Vagina (tissue), 2 donors: ENCODE measurements around the gene OPRL1. TPM values are rescaled to one million over a fixed set of nuclear protein-coding genes. Genes with fewer than 3 reads are reported as not detected.
"Not testable (repeated sequence)": the region's sequence is repeated elsewhere in the genome, so short reads cannot be mapped to it uniquely, and the experiment has no call there.

ENCODE experiments used
- DNase-seq, 2 donors: peaks; one replicate each; pipeline ENCODE4 v3.0.0-alpha.2; 2017; ENCODE audit errors: extremely low spot score in 2 of 2
- H3K27ac ChIP-seq: fragments of 200-600 bp; sonication (generic); one replicate; pipeline ENCODE4 v1.5.1; 2019
- H3K27me3 ChIP-seq: fragments of 200-600 bp; sonication (generic); one replicate; pipeline ENCODE4 v1.5.1; 2019
- H3K36me3 ChIP-seq, 2 donors: fragments of 200-600 bp; sonication (generic); one replicate each; pipeline ENCODE4 v1.5.1; 2017 to 2019
- H3K4me1 ChIP-seq: fragments of 200-600 bp; sonication (generic); one replicate; pipeline ENCODE4 v1.5.1; 2019
- H3K4me3 ChIP-seq, 2 donors: fragments of 200-600 bp; sonication (generic); 1 replicate in 1 of 2; 2 replicates in 1 of 2; pipeline ENCODE4 v1.5.1; 2016 to 2019
- H3K9me3 ChIP-seq: fragments of 200-600 bp; sonication (generic); one replicate; pipeline ENCODE4 v1.5.1; 2019
- POLR2A ChIP-seq, 2 donors: fragments of 450-650 bp; IDR thresholded peaks; one replicate each; pipeline ENCODE4 v1.6.1; 2017; ENCODE audit warnings: antibody characterized with exemption in 2 of 2, mild to moderate bottlenecking in 2 of 2, moderate library complexity in 2 of 2
- POLR2AphosphoS5 ChIP-seq, 2 donors: sonication (generic); formaldehyde crosslinking; IDR thresholded peaks; one replicate each; pipeline ENCODE4 v1.9.0; 2017; ENCODE audit warnings: antibody characterized with exemption in 2 of 2, mild to moderate bottlenecking in 2 of 2, low read depth in 1 of 2; ENCODE audit not compliant: insufficient read depth in 1 of 2
- intact Hi-C: fragments of 100-400 bp; cut with DNase I; formaldehyde crosslinking; loops from one replicate; pipeline ENCODE4 v1.15.1; 2023
- total RNA-seq: library from RNA; depleted of rRNA; stranded (reverse); fragments of >200 nt; gene quantifications from one replicate; pipeline ENCODE4 v1.2.3, GENCODE V29; 2016
- TF ChIP-seq, protein P1 (sequence below), 3 experiments: fragments of 450-650 bp in 2 of 3; fragments of 200-600 bp in 1 of 3; sonication (generic) in 1 of 3; IDR thresholded peaks; one replicate each; pipeline ENCODE4 v1.5.1; 2017 to 2019; ENCODE audit warnings: antibody characterized with exemption in 3 of 3, mild to moderate bottlenecking in 2 of 3, moderate library complexity in 2 of 3

Gene OPRL1
- total RNA-seq, 1 donor from 2014 or later, result 1.5 TPM

DNA sequence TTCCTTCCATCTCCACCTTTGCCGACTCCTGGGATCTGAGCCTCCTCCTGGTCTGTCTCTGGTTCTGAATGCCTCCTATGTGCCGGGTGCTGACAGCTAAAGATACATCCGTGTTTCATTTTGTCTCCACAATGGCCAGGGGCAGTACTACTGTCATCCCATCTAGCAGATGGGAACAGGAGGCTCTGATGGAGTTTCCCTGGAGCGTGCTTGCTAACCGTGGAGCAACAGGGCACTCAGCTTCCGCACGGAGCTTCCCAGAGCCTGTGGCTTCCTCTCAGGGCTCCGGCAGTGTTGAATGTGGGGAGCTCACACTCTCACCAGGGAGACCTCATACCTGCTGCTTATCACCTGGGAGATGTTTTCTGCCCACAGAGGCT, 39.4 kb downstream of the OPRL1 start:
- Histone ChIP-seq H3K27me3 (no peaks in the 10 kb centered on the region), H3K9me3 (no peaks in the 10 kb centered on the region), H3K4me3 (no peak overlapping the region), H3K27ac (no peak overlapping the region), H3K36me3 (no peaks in the 10 kb centered on the region), H3K4me1 (peaks cover 8% of the 10 kb centered on the region)
- no peak for DNase-seq
- TF ChIP-seq, protein P1, sequence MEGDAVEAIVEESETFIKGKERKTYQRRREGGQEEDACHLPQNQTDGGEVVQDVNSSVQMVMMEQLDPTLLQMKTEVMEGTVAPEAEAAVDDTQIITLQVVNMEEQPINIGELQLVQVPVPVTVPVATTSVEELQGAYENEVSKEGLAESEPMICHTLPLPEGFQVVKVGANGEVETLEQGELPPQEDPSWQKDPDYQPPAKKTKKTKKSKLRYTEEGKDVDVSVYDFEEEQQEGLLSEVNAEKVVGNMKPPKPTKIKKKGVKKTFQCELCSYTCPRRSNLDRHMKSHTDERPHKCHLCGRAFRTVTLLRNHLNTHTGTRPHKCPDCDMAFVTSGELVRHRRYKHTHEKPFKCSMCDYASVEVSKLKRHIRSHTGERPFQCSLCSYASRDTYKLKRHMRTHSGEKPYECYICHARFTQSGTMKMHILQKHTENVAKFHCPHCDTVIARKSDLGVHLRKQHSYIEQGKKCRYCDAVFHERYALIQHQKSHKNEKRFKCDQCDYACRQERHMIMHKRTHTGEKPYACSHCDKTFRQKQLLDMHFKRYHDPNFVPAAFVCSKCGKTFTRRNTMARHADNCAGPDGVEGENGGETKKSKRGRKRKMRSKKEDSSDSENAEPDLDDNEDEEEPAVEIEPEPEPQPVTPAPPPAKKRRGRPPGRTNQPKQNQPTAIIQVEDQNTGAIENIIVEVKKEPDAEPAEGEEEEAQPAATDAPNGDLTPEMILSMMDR (IDR thresholded peaks at IDR 0.05), result no peak
- no peak for TF ChIP-seq POLR2AphosphoS5 (IDR thresholded peaks at IDR 0.05; ENCODE audit: insufficient read depth in 1 of 2, low read depth in 1 of 2)
- no peak for TF ChIP-seq POLR2A (IDR thresholded peaks at IDR 0.05)
- intact Hi-C loops, result no loop called here

DNA sequence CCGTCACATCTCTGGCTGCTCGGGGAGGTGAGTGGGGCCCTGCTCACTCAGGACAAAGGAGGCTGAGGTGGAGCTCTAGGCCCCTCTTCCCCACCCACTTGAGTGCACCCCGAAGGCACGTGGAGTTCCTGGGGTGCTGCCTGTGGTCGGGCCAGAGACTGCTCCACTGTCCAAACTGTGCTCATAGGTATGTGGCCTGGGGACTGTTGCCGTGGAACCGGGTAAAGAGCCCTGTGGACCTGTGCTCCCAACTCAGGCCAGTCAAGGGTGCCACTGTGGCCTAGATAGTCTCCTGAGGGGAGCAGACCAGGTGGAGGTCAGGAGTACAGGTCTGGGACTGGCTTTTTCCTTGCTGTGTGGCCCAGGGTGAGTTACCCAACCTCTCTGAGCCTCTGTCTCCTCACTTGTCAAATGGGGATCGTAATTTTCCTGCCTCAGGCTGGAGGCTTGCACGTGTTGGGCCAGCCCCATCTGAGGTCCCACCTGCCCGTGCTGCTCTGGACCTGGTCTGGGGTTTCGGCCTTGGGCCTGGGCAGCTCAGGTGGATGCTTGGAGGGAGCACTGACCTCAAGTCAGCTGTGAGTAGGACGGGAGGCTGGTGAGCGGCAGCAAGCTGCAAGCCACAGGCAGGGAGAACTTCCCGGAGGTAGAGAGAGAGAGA, 39.9 kb downstream of the OPRL1 start:
- H3K27ac ChIP-seq, result no peak overlapping the region
- peak overlapping the region in 1 of 2 donors; percentile 28 for H3K4me3 ChIP-seq
- intact Hi-C loops, result no loop called here
- TF ChIP-seq, protein P1 (IDR thresholded peaks at IDR 0.05), result no peak
- TF ChIP-seq POLR2A (IDR thresholded peaks at IDR 0.05), result no peak
- no peak for TF ChIP-seq POLR2AphosphoS5 (IDR thresholded peaks at IDR 0.05; ENCODE audit: insufficient read depth in 1 of 2, low read depth in 1 of 2)
- no peaks in the 10 kb centered on the region for H3K27me3 ChIP-seq
- H3K4me1 ChIP-seq, result peaks cover 8% of the 10 kb centered on the region
- H3K36me3 ChIP-seq, result no peaks in the 10 kb centered on the region
- DNase-seq, result no peak
- H3K9me3 ChIP-seq, result no peaks in the 10 kb centered on the region

DNA sequence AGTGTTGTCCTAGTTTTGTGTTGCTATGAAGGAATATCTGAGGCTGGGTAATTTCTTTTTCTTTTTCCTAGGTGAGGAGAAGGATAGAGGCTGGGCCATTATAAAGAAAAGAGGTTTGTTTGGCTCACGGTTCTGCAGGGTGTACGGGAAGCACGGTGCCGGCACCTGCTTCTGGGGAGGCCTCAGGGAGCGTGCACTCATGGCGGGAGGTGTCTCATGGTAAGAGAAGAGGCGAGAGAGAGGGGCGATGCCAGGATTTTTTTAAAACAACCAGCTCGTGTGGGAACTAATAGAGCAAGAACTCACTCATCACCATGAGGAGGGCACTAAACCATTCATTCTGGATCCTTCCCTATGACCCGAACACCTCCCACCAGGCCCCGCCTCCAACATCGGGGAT, 41.7 kb downstream of the OPRL1 start:
- DNase-seq, result no peak
- Histone ChIP-seq H3K4me1 (peaks cover 8% of the 10 kb centered on the region), H3K4me3 (no peak overlapping the region), H3K9me3 (no peaks in the 10 kb centered on the region), H3K27ac (no peak overlapping the region), H3K27me3 (no peaks in the 10 kb centered on the region), H3K36me3 (no peaks in the 10 kb centered on the region)
- TF ChIP-seq POLR2AphosphoS5 (IDR thresholded peaks at IDR 0.05; ENCODE audit: insufficient read depth in 1 of 2, low read depth in 1 of 2), result no peak
- TF ChIP-seq, protein P1 (IDR thresholded peaks at IDR 0.05), result no peak
- no peak for TF ChIP-seq POLR2A (IDR thresholded peaks at IDR 0.05)
- intact Hi-C loops, result no loop called here

DNA sequence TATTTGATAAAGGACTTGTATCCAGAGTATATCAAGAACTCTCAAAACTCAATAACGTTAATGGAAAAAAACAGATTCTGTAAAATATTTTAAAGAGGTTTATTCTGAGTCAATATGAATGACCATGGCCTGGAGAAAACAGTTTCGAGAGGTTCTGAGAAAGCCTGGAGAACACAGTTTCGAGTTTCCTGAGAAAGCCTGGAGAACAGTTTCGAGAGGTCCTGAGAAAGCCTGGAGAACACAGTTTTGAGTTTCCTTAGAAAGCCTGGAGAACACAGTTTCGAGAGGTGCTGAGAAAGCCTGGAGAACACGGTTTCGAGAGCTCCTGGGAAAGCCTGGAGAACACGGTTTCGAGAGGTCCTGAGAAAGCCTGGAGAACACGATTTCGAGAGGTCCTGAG, 43.0 kb downstream of the OPRL1 start:
- H3K9me3 ChIP-seq, DNase-seq, H3K4me1 ChIP-seq, H3K36me3 ChIP-seq, intact Hi-C loops, H3K4me3 ChIP-seq, H3K27me3 ChIP-seq, H3K27ac ChIP-seq: not testable (repeated sequence)

DNA sequence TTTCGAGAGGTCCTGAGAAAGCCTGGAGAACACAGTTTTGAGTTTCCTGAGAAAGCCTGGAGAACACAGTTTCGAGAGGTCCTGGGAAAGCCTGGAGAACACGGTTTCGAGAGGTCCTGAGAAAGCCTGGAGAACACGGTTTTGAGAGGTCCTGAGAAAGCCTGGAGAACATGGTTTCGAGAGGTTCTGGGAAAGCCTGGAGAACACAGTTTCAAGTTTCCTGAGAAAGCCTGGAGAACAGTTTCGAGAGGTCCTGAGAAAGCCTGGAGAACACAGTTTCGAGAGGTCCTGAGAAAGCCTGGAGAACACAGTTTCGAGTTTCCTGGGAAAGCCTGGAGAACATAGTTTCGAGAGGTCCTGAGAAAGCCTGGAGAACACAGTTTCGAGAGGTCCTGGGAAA, 43.6 kb downstream of the OPRL1 start:
- H3K4me3 ChIP-seq, H3K36me3 ChIP-seq, H3K27me3 ChIP-seq, DNase-seq, H3K27ac ChIP-seq, H3K4me1 ChIP-seq, H3K9me3 ChIP-seq, intact Hi-C loops: not testable (repeated sequence)

DNA sequence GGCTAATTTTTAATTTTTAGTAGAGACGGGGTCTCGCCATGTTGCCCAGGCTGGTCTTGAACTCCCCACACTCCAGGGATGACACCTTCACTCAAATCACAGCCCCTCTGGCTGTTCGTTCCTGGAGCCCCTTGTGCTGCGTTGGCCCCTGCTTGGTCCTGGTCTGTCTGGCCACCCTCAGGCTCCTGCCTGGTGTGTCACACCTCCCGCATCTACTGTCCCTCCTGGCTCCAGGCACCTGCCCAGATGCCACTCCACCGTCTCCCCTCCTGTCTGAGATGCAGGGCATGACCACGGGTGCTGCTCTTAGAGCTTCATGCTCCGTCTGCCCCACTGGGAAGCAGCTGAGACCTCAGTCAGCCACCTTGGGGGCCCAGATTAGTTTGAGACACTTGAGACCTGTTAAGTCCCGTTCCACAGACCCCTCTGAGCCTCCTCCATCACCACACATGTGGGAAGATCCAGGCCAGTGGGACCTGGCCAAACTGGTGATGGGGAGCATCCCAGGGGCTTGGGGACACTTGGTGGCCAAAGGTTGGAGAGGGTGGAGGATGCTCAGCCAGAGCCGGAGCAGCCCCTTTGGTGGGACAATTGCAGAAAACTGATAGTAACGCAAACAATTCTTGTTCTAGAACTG, 49.4 kb downstream of the OPRL1 start:
- no peak for TF ChIP-seq POLR2AphosphoS5 (IDR thresholded peaks at IDR 0.05; ENCODE audit: insufficient read depth in 1 of 2, low read depth in 1 of 2)
- TF ChIP-seq, protein P1 (IDR thresholded peaks at IDR 0.05), result no peak
- TF ChIP-seq POLR2A (IDR thresholded peaks at IDR 0.05), result no peak
- intact Hi-C loops, result no loop called here
- no peak overlapping the region for H3K4me3 ChIP-seq
- H3K4me1 ChIP-seq, result no peaks in the 10 kb centered on the region
- DNase-seq, result no peak
- no peak overlapping the region for H3K27ac ChIP-seq
- no peaks in the 10 kb centered on the region for H3K36me3 ChIP-seq
- H3K9me3 ChIP-seq, result no peaks in the 10 kb centered on the region
- H3K27me3 ChIP-seq, result no peaks in the 10 kb centered on the region
